Measurements from ENCODE around the gene NR4A3. TPM values are rescaled to one million over a fixed set of nuclear protein-coding genes. Genes with fewer than 3 reads are reported as not detected.

Gene NR4A3
- total RNA-seq, 4 donors from 2014 or later = 0.63 to 1.8 (median 1.3) TPM

- no peak overlapping the region for H3K4me3 ChIP-seq (ENCODE audit: low read depth, poor library complexity, severe bottlenecking)
- 69 to 71% methylated on average over 2 of the region's 2 CpGs for WGBS, 2 donors
- intact Hi-C loops (cut with DNase I; ENCODE audit: low total_unique reads) = no loop called here
- TF ChIP-seq POLR2A (IDR thresholded peaks at IDR 0.05) (no peak), CTCF (IDR thresholded peaks at IDR 0.05) (no peak)
- DNase-seq (ENCODE audit: low spot score in 2 of 2) = no peak
Observed at GRCh38 chr9:99866398-99866797, 44.7 kb downstream of the NR4A3 start.

- TF ChIP-seq CTCF (IDR thresholded peaks at IDR 0.05) (no peak), POLR2A (IDR thresholded peaks at IDR 0.05) (no peak)
- intact Hi-C loops (cut with DNase I; ENCODE audit: low total_unique reads) = no loop called here
Observed at GRCh38 chr9:99867536-99867935, 45.9 kb downstream of the NR4A3 start.

GRCh38 chr9:99867968-99868367 is 46.3 kb downstream of the NR4A3 start:
- H3K4me3 ChIP-seq (ENCODE audit: low read depth, poor library complexity, severe bottlenecking) = no peak overlapping the region
- no peak for DNase-seq (ENCODE audit: low spot score in 2 of 2)
- TF ChIP-seq POLR2A (IDR thresholded peaks at IDR 0.05) = no peak
- intact Hi-C loops (cut with DNase I; ENCODE audit: low total_unique reads) = no loop called here

More at GRCh38 chr9:99867536-99867935, 45.9 kb downstream of the NR4A3 start:
- H3K4me3 ChIP-seq (ENCODE audit: low read depth, poor library complexity, severe bottlenecking) = no peak overlapping the region
- WGBS, 2 donors = 65% methylated on average over 3 of the region's 3 CpGs
- no peak for DNase-seq (ENCODE audit: low spot score in 2 of 2)

- no peak overlapping the region for H3K4me3 ChIP-seq (ENCODE audit: low read depth, poor library complexity, severe bottlenecking)
- 89 to 98% methylated on average over 2 of the region's 2 CpGs for WGBS, 2 donors
- DNase-seq (ENCODE audit: low spot score in 2 of 2) = no peak
- intact Hi-C loops (cut with DNase I; ENCODE audit: low total_unique reads) = no loop called here
- no peak for TF ChIP-seq POLR2A (IDR thresholded peaks at IDR 0.05)
- TF ChIP-seq CTCF (IDR thresholded peaks at IDR 0.05) = no peak
Observed at GRCh38 chr9:99868845-99869244, 47.2 kb downstream of the NR4A3 start.

GRCh38 chr9:99870126-99870525 is 48.4 kb downstream of the NR4A3 start:
- no peak for TF ChIP-seq CTCF (IDR thresholded peaks at IDR 0.05)
- no peak for TF ChIP-seq POLR2A (IDR thresholded peaks at IDR 0.05)
- WGBS, 2 donors = 79 to 87% methylated on average over 5 of the region's 5 CpGs
- no peak overlapping the region for H3K4me3 ChIP-seq (ENCODE audit: low read depth, poor library complexity, severe bottlenecking)
- intact Hi-C loops (cut with DNase I; ENCODE audit: low total_unique reads) = no loop called here
- no peak for DNase-seq (ENCODE audit: low spot score in 2 of 2)

GRCh38 chr9:99873531-99873930 is 51.8 kb downstream of the NR4A3 start:
- WGBS, 2 donors = 89 to 94% methylated on average over 3 of the region's 3 CpGs
- TF ChIP-seq POLR2A (IDR thresholded peaks at IDR 0.05) = no peak
- TF ChIP-seq CTCF (IDR thresholded peaks at IDR 0.05) = no peak
- H3K4me3 ChIP-seq (ENCODE audit: low read depth, poor library complexity, severe bottlenecking) = no peak overlapping the region
- intact Hi-C loops (cut with DNase I; ENCODE audit: low total_unique reads) = no loop called here
- DNase-seq (ENCODE audit: low spot score in 2 of 2) = no peak

All from lower leg skin (tissue), 4 donors.